Placental pericyte (primary cell): Measurements from ENCODE around the gene ARPC5L. TPM values are rescaled to one million over a fixed set of nuclear protein-coding genes. Genes with fewer than 3 reads are reported as not detected.

Source experiments
- small RNA-seq: library from RNA; depleted of rRNA; stranded (forward); fragments of <200 nt; gene quantifications from one replicate; pipeline ENCODE3, GENCODE V24; 2012; ENCODE audit warnings: low replicate concordance
- total RNA-seq: library from RNA; depleted of rRNA; stranded (reverse); fragments of >200 nt; gene quantifications from 2 replicates; pipeline ENCODE4 v1.2.3, GENCODE V29; 2012

The ARPC5L gene
- 16.2 and 18.5 TPM in 2 replicates for total RNA-seq

GRCh38 chr9:124861342-124862229 is at the start of gene ARPC5L, which contains the start of gene RPL35:
ARPC5L (plus strand) TSS chr9:124862130; CDS start chr9:124869291, 7,161 bp downstream.
RPL35 (minus strand) TSS chr9:124861957; CDS start chr9:124861912, 45 bp downstream.

GRCh38 chr9:124852829-124853531 is 8.9 kb upstream of the ARPC5L start, which contains the start of gene WDR38:
WDR38 (plus strand) TSS chr9:124853460; CDS start chr9:124853532, 72 bp downstream.

Small RNAs within 50 kb of the gene (small RNA-seq; reads per million reads assigned to genes)
- not detected for gene RNU4-82P

Other genes starting within 250 kb of the ARPC5L start
- gene NR6A1, start 90.8 kb upstream of the ARPC5L start, total RNA-seq: 0.66 and 0.72 TPM in 2 replicates
- gene OLFML2A, start 85.0 kb upstream of the ARPC5L start, total RNA-seq: 11.5 and 23.2 TPM in 2 replicates
- gene WDR38, start 8.7 kb upstream of the ARPC5L start, total RNA-seq: not detected in 2 replicates
- gene RPL35, start 173 bp upstream of the ARPC5L start, total RNA-seq: 1,502 and 1,592 TPM in 2 replicates
- 12.7 and 16.0 TPM in 2 replicates for gene GOLGA1, start 79.0 kb downstream of the ARPC5L start, total RNA-seq